K562 (cell line): ENCODE data around the gene RAB31. TPM values are rescaled to one million over a fixed set of nuclear protein-coding genes. Genes with fewer than 3 reads are reported as not detected.

ENCODE experiments used
- ATAC-seq: fragments of 200-7000 bp; cut with Tn5 transposase; 3 replicates; pipeline ENCODE4 v1.9.1; 2020; ENCODE audit warnings: moderate library complexity
- BruUV-seq: library from RNA; stranded (reverse); fragments of 400-500 nt; replicated peaks from 2 replicates; lab custom pipeline; 2021; lab: Mats Ljungman, UMichigan
- CTCF ChIA-PET: fragments of 300-600 bp; formaldehyde crosslinking; extraction: SDS; loops from one replicate; lab custom pipeline; 2021; ENCODE audit warnings: low intra/inter-chr PET ratio; lab: Yijun Ruan, JAX
- POLR2A ChIA-PET: fragments of 300-600, 350-650 bp; sonication (Branson Sonifier 250); formaldehyde crosslinking; extraction: SDS; loops from one replicate; lab custom pipeline; 2021; ENCODE audit warnings: antibody characterized with exemption, inconsistent platforms; lab: Yijun Ruan, JAX
- DNase-seq, 4 experiments: peaks; one replicate each; pipeline versions ENCODE4 v3.0.0 to v3.0.0-alpha.2; 2011 to 2018; ENCODE audit warnings: low spot score in 3 of 4, mixed read lengths in 3 of 4; ENCODE audit errors: extremely low read depth in 1 of 4
- FAIRE-seq: peaks from 2 replicates; lab custom pipeline; 2011; peaks lifted over from hg19 to GRCh38; lab: Jason Lieb, UNC
- H2AFZ ChIP-seq: 2 replicates; pipeline ENCODE4 v1.6.0; 2011; ENCODE audit warnings: low read depth, low read length, control low read depth, inconsistent platforms
- H3K27ac ChIP-seq: fragments of 200-600 bp; 3 replicates; pipeline ENCODE4 v1.8.0; 2011; ENCODE audit warnings: low read depth, mild to moderate bottlenecking, control low read depth, inconsistent platforms, low read length, moderate library complexity, mixed read lengths; ENCODE audit errors: extremely low read depth
- H3K27me3 ChIP-seq, 2 experiments: fragments of 300-600 bp in 1 of 2; 2 replicates in 1 of 2; 3 replicates in 1 of 2; pipeline versions ENCODE4 v1.6.0 to v1.8.0; 2011; ENCODE audit warnings: inconsistent platforms in 2 of 2, low read length in 2 of 2, mild to moderate bottlenecking in 1 of 2, mixed read lengths in 1 of 2, moderate library complexity in 1 of 2; ENCODE audit not compliant: control insufficient read depth in 2 of 2, insufficient read depth in 2 of 2
- H3K36me3 ChIP-seq: fragments of 300-600 bp; 3 replicates; pipeline ENCODE4 v1.8.0; 2011; ENCODE audit warnings: mild to moderate bottlenecking, low read length, inconsistent platforms; ENCODE audit not compliant: control insufficient read depth, insufficient read depth
- H3K4me1 ChIP-seq, 2 experiments: fragments of 200-600 bp in 1 of 2; replicated peaks in 1 of 2; 2 replicates in 1 of 2; 3 replicates in 1 of 2; pipeline versions ENCODE4 v1.5.1 to v1.8.0; 2011; ENCODE audit warnings: inconsistent platforms in 2 of 2, low read length in 2 of 2, mild to moderate bottlenecking in 1 of 2, mixed read lengths in 1 of 2, moderate library complexity in 1 of 2; ENCODE audit not compliant: control insufficient read depth in 2 of 2, insufficient read depth in 2 of 2
- H3K4me2 ChIP-seq: 2 replicates; pipeline ENCODE4 v1.6.1; 2011; ENCODE audit warnings: low read length, control low read depth, inconsistent platforms, mixed read lengths; ENCODE audit not compliant: insufficient read depth
- H3K4me3 ChIP-seq: fragments of 200-600 bp; sonication (generic), shearing (Covaris generic); 2 replicates; pipeline ENCODE4 v1.5.1; 2016; ENCODE audit warnings: control low read depth, inconsistent platforms
- H3K79me2 ChIP-seq: fragments of 200-600 bp; 3 replicates; pipeline ENCODE4 v1.8.0; 2011; ENCODE audit warnings: low read length, inconsistent platforms; ENCODE audit not compliant: control insufficient read depth, insufficient read depth
- H3K9ac ChIP-seq, 2 experiments: 2 replicates each; pipeline versions ENCODE4 v1.6.0 to v1.6.1; 2011; ENCODE audit warnings: low read depth in 2 of 2, low read length in 2 of 2, control low read depth in 1 of 2, inconsistent platforms in 1 of 2, mild to moderate bottlenecking in 1 of 2, mixed read lengths in 1 of 2; ENCODE audit not compliant: insufficient read depth in 1 of 2
- H3K9me1 ChIP-seq: one replicate; pipeline ENCODE4 v1.6.0; 2011; ENCODE audit warnings: inconsistent platforms, mild to moderate bottlenecking, low read length, moderate library complexity; ENCODE audit not compliant: control insufficient read depth, insufficient read depth
- H3K9me3 ChIP-seq: replicated peaks from 2 replicates; pipeline ENCODE4 v1.5.1; 2011; ENCODE audit warnings: low read depth, low read length, inconsistent platforms; ENCODE audit not compliant: control insufficient read depth, insufficient read depth
- H4K20me1 ChIP-seq: replicated peaks from 2 replicates; pipeline ENCODE4 v1.6.1; 2011; ENCODE audit warnings: low read length, inconsistent platforms, mixed read lengths; ENCODE audit not compliant: control insufficient read depth, insufficient read depth
- FOS ChIP-seq: IDR thresholded peaks from 3 replicates; pipeline ENCODE4 v1.6.1; 2011; ENCODE audit not compliant: insufficient read length; ENCODE audit errors: extremely low read depth
- FOSL1 ChIP-seq: fragments of 200-800 bp; sonication (Bioruptor generic); conservative IDR thresholded peaks from 2 replicates; pipeline ENCODE4 v1.6.1; 2016; ENCODE audit warnings: missing genetic modification characterization, missing compliant biosample characterization
- HNRNPLL ChIP-seq: fragments of 200-400 bp; formaldehyde crosslinking; IDR thresholded peaks from 2 replicates; pipeline ENCODE4 v1.6.1; 2017; ENCODE audit warnings: low read length, low read depth, mild to moderate bottlenecking; ENCODE audit not compliant: poor library complexity, severe bottlenecking
- NR0B1 ChIP-seq: fragments of 450-650 bp; IDR thresholded peaks from one replicate; pipeline ENCODE4 v1.6.1; 2018; ENCODE audit warnings: mild to moderate bottlenecking, moderate library complexity; ENCODE audit not compliant: partially characterized antibody
- RFX1 ChIP-seq: fragments of 450-650 bp; IDR thresholded peaks from 2 replicates; pipeline ENCODE4 v1.6.1; 2016; ENCODE audit warnings: mild to moderate bottlenecking, moderate library complexity
- USF1 ChIP-seq: sonication (generic); formaldehyde crosslinking; IDR thresholded peaks from 2 replicates; pipeline ENCODE4 v1.9.0; 2022; ENCODE audit warnings: mild to moderate bottlenecking, missing genetic modification reagents
- ZBTB49 ChIP-seq: sonication (generic); formaldehyde crosslinking; IDR thresholded peaks from 2 replicates; pipeline ENCODE4 v1.8.0; 2022; ENCODE audit warnings: missing genetic modification reagents, mild to moderate bottlenecking, borderline replicate concordance
- ZNF12 ChIP-seq: sonication (generic); formaldehyde crosslinking; IDR thresholded peaks from 2 replicates; pipeline ENCODE4 v1.4.0; 2020; ENCODE audit warnings: mild to moderate bottlenecking, missing genetic modification reagents
- WGBS: fragments of 100-300 bp; shearing (Covaris generic); methylation state at CpG from one replicate; pipeline ENCODE4 v1.1.6; 2016; ENCODE audit warnings: low coverage, mixed read lengths; ENCODE audit not compliant: insufficient coverage; ENCODE audit errors: missing lambda C conversion rate; 5-methylcytosine and 5-hydroxymethylcytosine counted together
- in situ Hi-C: fragments of 300-500 bp; cut with MboI; formaldehyde crosslinking; loops from 4 replicates; pipeline ENCODE4 v1.15.0; 2018; ENCODE audit warnings: inconsistent platforms, mixed read lengths
- intact Hi-C: fragments of 100-400 bp; cut with micrococcal nuclease; formaldehyde crosslinking; loops from 2 replicates; pipeline ENCODE4 v1.14.2; 2022
- polyA plus RNA-seq, 8 experiments: library from polyadenylated mRNA; depleted of rRNA in 4 of 8; stranded (reverse) in 5 of 8; unstranded in 3 of 8; fragments of >200 nt; fragmentation: Nextera tagmentation in 2 of 8; fragmentation: Illumina TruSeq in 1 of 8; extraction: Ambion mirVana in 2 of 8; extraction: Trizol in 1 of 8; gene quantifications; 2 replicates each; pipeline versions ENCODE4 v1.2.1 to v1.2.3, GENCODE V29; 2011 to 2014; ENCODE audit warnings: inconsistent platforms in 1 of 8, missing spikeins in 1 of 8
- total RNA-seq, 7 experiments: library from RNA; depleted of rRNA in 6 of 7; stranded (reverse); fragments of >200 nt in 6 of 7; fragmentation: Illumina TruSeq in 2 of 7; extraction: Trizol in 2 of 7; gene quantifications; 2 replicates each; pipeline versions ENCODE4 v1.2.1 to v1.2.3, GENCODE V29; 2011 to 2021; ENCODE audit warnings: low replicate concordance in 1 of 7
- TF ChIP-seq, protein P1 (sequence below): fragments of 250-450 bp; sonication (Bioruptor Pico); IDR thresholded peaks from 2 replicates; pipeline ENCODE4 v1.8.0; 2022; ENCODE audit warnings: inconsistent platforms
- TF ChIP-seq, protein P2 (sequence below): fragments of 450-650 bp; IDR thresholded peaks from 2 replicates; pipeline ENCODE4 v1.7.1; 2018; ENCODE audit warnings: mild to moderate bottlenecking, low read depth; ENCODE audit not compliant: partially characterized antibody

The RAB31 gene
- total and polyA plus RNA-seq, 9 of the 15 experiments (the other 6 are each of a cell fraction or from before 2014, with no cell fraction given) = 20.7 to 70.4 (median 41.3) TPM

GRCh38 chr18:9771977-9772660 is 64.0 kb downstream of the RAB31 start:
- Histone ChIP-seq H3K9me1 (no peaks in the 10 kb centered on the region), H3K9me3 (no peaks in the 10 kb centered on the region), H3K27me3 (no peaks in the 10 kb centered on the region), H2AFZ (peak overlapping the region; percentile 93; the same call in 1 of the 2 replicates), H3K27ac (no peak overlapping the region), H3K9ac (peak overlapping the region in 1 of 2 experiments; percentile 49; a peak in 1 of 4 replicates), H3K4me2 (peak overlapping the region; percentile 63; the same call in 1 of the 2 replicates), H3K36me3 (peaks cover 6% of the 10 kb centered on the region; the same call in 1 of the 3 replicates), H3K4me1 (peaks cover 8 to 21% of the 10 kb centered on the region in 2 experiments; a peak in 4 of 5 replicates), H3K4me3 (no peak overlapping the region), H3K79me2 (peaks cover 42% of the 10 kb centered on the region), H4K20me1 (no peaks in the 10 kb centered on the region)
- intact Hi-C loops = loop anchor here (1.0 kb wide), 2 partner anchors 88 to 197 kb away; no protein-coding TSS in a partner anchor
- ChIA-PET CTCF (interaction anchor here (0.6 kb wide), 1 partner anchor 197 kb away, joined by 3 read pairs; no protein-coding TSS in a partner anchor), POLR2A (interaction anchor here (0.7 to 1.1 kb wide), 3 partner anchors 9 to 197 kb away, joined by 3 to 4 read pairs (median 3); partner anchors contain the start of gene VAPA)
- ATAC-seq (no peak; the same call in 2 of the 3 replicates), FAIRE-seq (no peak), DNase-seq (no peak)
- BruUV-seq = no TSS peak
- WGBS = 63% methylated on average over 14 of the region's 14 CpGs
- in situ Hi-C loops = loop anchor here (10.0 kb wide), 1 partner anchor 197 kb away; no protein-coding TSS in a partner anchor
- 0 out of 2 replicates have a peak, but pooled peaks have one; percentile 47 for TF ChIP-seq ZNF12 (CRISPR knock-in tag)
- TF ChIP-seq USF1 = no peak
- TF ChIP-seq ZBTB49 (CRISPR knock-in tag) = 0 out of 2 replicates have a peak, but pooled peaks have one; percentile 42
- no peak for TF ChIP-seq RFX1
- no peak for TF ChIP-seq NR0B1
- TF ChIP-seq, protein P1, sequence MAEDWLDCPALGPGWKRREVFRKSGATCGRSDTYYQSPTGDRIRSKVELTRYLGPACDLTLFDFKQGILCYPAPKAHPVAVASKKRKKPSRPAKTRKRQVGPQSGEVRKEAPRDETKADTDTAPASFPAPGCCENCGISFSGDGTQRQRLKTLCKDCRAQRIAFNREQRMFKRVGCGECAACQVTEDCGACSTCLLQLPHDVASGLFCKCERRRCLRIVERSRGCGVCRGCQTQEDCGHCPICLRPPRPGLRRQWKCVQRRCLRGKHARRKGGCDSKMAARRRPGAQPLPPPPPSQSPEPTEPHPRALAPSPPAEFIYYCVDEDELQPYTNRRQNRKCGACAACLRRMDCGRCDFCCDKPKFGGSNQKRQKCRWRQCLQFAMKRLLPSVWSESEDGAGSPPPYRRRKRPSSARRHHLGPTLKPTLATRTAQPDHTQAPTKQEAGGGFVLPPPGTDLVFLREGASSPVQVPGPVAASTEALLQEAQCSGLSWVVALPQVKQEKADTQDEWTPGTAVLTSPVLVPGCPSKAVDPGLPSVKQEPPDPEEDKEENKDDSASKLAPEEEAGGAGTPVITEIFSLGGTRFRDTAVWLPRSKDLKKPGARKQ (CRISPR knock-in tag) = 0 out of 2 replicates have a peak, but pooled peaks have one; percentile 1
- no peak for TF ChIP-seq FOS
- 0 out of 2 replicates have a peak, but pooled peaks have one; percentile 7 for TF ChIP-seq FOSL1 (tag)
- TF ChIP-seq HNRNPLL = peak; percentile 6
- TF ChIP-seq, protein P2, sequence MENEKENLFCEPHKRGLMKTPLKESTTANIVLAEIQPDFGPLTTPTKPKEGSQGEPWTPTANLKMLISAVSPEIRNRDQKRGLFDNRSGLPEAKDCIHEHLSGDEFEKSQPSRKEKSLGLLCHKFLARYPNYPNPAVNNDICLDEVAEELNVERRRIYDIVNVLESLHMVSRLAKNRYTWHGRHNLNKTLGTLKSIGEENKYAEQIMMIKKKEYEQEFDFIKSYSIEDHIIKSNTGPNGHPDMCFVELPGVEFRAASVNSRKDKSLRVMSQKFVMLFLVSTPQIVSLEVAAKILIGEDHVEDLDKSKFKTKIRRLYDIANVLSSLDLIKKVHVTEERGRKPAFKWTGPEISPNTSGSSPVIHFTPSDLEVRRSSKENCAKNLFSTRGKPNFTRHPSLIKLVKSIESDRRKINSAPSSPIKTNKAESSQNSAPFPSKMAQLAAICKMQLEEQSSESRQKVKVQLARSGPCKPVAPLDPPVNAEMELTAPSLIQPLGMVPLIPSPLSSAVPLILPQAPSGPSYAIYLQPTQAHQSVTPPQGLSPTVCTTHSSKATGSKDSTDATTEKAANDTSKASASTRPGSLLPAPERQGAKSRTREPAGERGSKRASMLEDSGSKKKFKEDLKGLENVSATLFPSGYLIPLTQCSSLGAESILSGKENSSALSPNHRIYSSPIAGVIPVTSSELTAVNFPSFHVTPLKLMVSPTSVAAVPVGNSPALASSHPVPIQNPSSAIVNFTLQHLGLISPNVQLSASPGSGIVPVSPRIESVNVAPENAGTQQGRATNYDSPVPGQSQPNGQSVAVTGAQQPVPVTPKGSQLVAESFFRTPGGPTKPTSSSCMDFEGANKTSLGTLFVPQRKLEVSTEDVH = no peak
